ENCODE measurements around the gene KLK12. TPM values are rescaled to one million over a fixed set of nuclear protein-coding genes. Genes with fewer than 3 reads are reported as not detected.

KLK12 gene
- total RNA-seq, 1 donor, result not detected

DNA sequence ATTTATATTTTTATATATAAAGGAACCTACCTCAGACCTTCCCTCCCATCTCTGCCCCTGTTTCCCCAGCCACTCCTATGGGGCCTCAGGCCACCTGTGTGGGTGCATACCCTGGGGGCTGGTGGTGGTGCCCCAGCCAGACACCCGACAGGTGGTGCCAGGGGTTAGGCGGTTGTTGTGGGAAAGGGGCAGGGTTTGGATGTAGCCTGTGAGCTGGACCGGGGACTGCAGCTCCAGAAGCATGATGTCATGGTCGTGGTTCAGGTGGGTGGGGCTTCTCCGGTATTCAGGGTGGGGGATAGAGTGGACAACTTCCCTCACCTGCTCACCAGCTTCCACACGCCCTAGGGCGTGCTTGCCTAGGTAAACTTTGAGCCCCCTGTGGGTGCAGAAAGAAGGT, 24.9 kb upstream of the KLK12 start:
- TF ChIP-seq CTCF (IDR thresholded peaks at IDR 0.05; ENCODE audit: extremely low read depth, low read depth, low read length), result no peak

DNA sequence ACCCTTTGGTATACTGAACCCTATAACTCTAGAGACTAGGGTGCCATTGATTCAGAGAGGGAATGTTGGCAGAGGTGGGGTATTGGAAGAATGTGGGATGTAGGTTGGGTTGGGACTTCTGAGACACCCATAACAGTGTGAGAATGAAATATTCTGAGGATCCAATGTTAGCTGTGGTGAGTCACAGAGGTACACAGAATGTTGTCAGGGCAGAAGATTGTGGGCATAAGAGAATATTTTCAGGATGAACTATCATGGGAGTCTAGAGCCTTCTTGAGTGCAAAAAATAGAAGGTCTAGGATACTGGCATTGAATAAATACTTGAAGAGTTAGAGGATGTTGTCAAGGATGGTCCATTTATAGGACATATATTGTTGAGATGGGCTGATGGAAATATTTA, 21.1 kb upstream of the KLK12 start:
- no peaks in the 10 kb centered on the region for H3K79me2 ChIP-seq (ENCODE audit: insufficient read depth, low read length)
- no peaks in the 10 kb centered on the region for H3K4me1 ChIP-seq (ENCODE audit: insufficient read depth, low read length)
- H3K4me3 ChIP-seq (ENCODE audit: insufficient read depth, low read length), result no peak overlapping the region
- no peak overlapping the region for H3K27ac ChIP-seq (ENCODE audit: low read depth, low read length)
- H4K20me1 ChIP-seq (ENCODE audit: insufficient read depth, low read length), result no peaks in the 10 kb centered on the region
- peaks cover 9% of the 10 kb centered on the region for H3K27me3 ChIP-seq (ENCODE audit: insufficient read depth, low read length)
- TF ChIP-seq CTCF (IDR thresholded peaks at IDR 0.05; ENCODE audit: extremely low read depth, low read depth, low read length), result no peak
- H2AFZ ChIP-seq (ENCODE audit: low read length), result no peak overlapping the region
- no peak overlapping the region for H3K4me2 ChIP-seq (ENCODE audit: insufficient read depth, low read length)
- no peaks in the 10 kb centered on the region for H3K9me3 ChIP-seq (ENCODE audit: low read depth, low read length)
- no peaks in the 10 kb centered on the region for H3K36me3 ChIP-seq (ENCODE audit: insufficient read depth, low read length)
- DNase-seq (ENCODE audit: insufficient read length, low spot score, missing footprints), result peak; percentile 43

More for the DNA sequence above, 24.9 kb upstream of the KLK12 start:
- Histone ChIP-seq H4K20me1 (ENCODE audit: insufficient read depth, low read length) (no peaks in the 10 kb centered on the region), H3K9me3 (ENCODE audit: low read depth, low read length) (no peaks in the 10 kb centered on the region), H3K27me3 (ENCODE audit: insufficient read depth, low read length) (no peaks in the 10 kb centered on the region), H3K4me1 (ENCODE audit: insufficient read depth, low read length) (no peaks in the 10 kb centered on the region), H3K4me3 (ENCODE audit: insufficient read depth, low read length) (no peak overlapping the region), H3K36me3 (ENCODE audit: insufficient read depth, low read length) (no peaks in the 10 kb centered on the region), H2AFZ (ENCODE audit: low read length) (no peak overlapping the region), H3K79me2 (ENCODE audit: insufficient read depth, low read length) (no peaks in the 10 kb centered on the region), H3K4me2 (ENCODE audit: insufficient read depth, low read length) (no peak overlapping the region), H3K27ac (ENCODE audit: low read depth, low read length) (no peak overlapping the region)
- peak; percentile 68 for DNase-seq (ENCODE audit: insufficient read length, low spot score, missing footprints)

- H3K36me3 ChIP-seq (ENCODE audit: insufficient read depth, low read length), result no peaks in the 10 kb centered on the region
- no peaks in the 10 kb centered on the region for H3K9me3 ChIP-seq (ENCODE audit: low read depth, low read length)
- H3K4me1 ChIP-seq (ENCODE audit: insufficient read depth, low read length), result no peaks in the 10 kb centered on the region
- no peaks in the 10 kb centered on the region for H4K20me1 ChIP-seq (ENCODE audit: insufficient read depth, low read length)
- H3K27ac ChIP-seq (ENCODE audit: low read depth, low read length), result no peak overlapping the region
- TF ChIP-seq CTCF (IDR thresholded peaks at IDR 0.05; ENCODE audit: extremely low read depth, low read depth, low read length), result no peak
- H3K27me3 ChIP-seq (ENCODE audit: insufficient read depth, low read length), result peaks cover 7% of the 10 kb centered on the region
- H2AFZ ChIP-seq (ENCODE audit: low read length), result no peak overlapping the region
- DNase-seq (ENCODE audit: insufficient read length, low spot score, missing footprints), result no peak
- H3K4me2 ChIP-seq (ENCODE audit: insufficient read depth, low read length), result no peak overlapping the region
- H3K79me2 ChIP-seq (ENCODE audit: insufficient read depth, low read length), result no peaks in the 10 kb centered on the region
- H3K4me3 ChIP-seq (ENCODE audit: insufficient read depth, low read length), result no peak overlapping the region
Measured at GRCh38 chr19:51047031-51047335, 12.2 kb upstream of the KLK12 start.

- no peak overlapping the region for H3K4me2 ChIP-seq (ENCODE audit: insufficient read depth, low read length)
- H3K4me3 ChIP-seq (ENCODE audit: insufficient read depth, low read length), result no peak overlapping the region
- no peaks in the 10 kb centered on the region for H3K79me2 ChIP-seq (ENCODE audit: insufficient read depth, low read length)
- peaks cover 7% of the 10 kb centered on the region for H3K27me3 ChIP-seq (ENCODE audit: insufficient read depth, low read length)
- H2AFZ ChIP-seq (ENCODE audit: low read length), result no peak overlapping the region
- TF ChIP-seq CTCF (IDR thresholded peaks at IDR 0.05; ENCODE audit: extremely low read depth, low read depth, low read length), result no peak
- no peaks in the 10 kb centered on the region for H4K20me1 ChIP-seq (ENCODE audit: insufficient read depth, low read length)
- DNase-seq (ENCODE audit: insufficient read length, low spot score, missing footprints), result peak; percentile 19
- H3K4me1 ChIP-seq (ENCODE audit: insufficient read depth, low read length), result no peaks in the 10 kb centered on the region
- no peaks in the 10 kb centered on the region for H3K9me3 ChIP-seq (ENCODE audit: low read depth, low read length)
- no peaks in the 10 kb centered on the region for H3K36me3 ChIP-seq (ENCODE audit: insufficient read depth, low read length)
- H3K27ac ChIP-seq (ENCODE audit: low read depth, low read length), result no peak overlapping the region
Measured at GRCh38 chr19:51044327-51044726, 9.5 kb upstream of the KLK12 start.

All from osteoblast (primary cell).